DND-41 (cell line): Measurements from ENCODE around the gene VTCN1.

Source experiments
- CTCF ChIP-seq: IDR thresholded peaks from 2 replicates; pipeline ENCODE4 v1.5.1; 2012; ENCODE audit warnings: borderline replicate concordance, low read length, moderate library complexity, mild to moderate bottlenecking; ENCODE audit not compliant: poor library complexity, severe bottlenecking; ENCODE audit errors: extremely low read depth
- EZH2 ChIP-seq: IDR thresholded peaks from 3 replicates; pipeline ENCODE4 v1.6.1; 2012; ENCODE audit warnings: borderline replicate concordance, low read depth, mild to moderate bottlenecking, moderate library complexity, low read length, inconsistent platforms; ENCODE audit not compliant: severe bottlenecking

DNA sequence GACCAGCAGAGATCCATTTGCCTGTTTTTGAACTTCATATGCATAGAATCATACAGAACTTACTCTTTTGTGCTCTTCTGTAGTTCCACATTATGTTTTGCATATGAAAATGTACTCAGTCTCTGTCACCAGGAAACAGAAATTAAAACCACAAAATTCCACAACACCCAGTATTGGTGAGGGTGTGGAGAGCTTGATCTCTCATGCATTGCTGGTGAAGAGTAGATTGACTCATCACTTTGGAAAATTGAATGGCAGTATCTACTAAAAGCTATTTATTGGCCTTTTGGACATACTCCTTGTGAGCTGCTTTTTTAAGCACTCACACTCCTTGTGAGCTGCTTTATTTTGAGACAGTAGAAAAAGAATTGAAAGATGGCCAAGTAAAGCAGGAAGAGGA is 43.3 kb downstream of the VTCN1 start:
- TF ChIP-seq CTCF (no peak), EZH2 (no peak)
